Right lobe of liver (tissue), 4 donors: Measurements from ENCODE around the gene MFN2.

Source experiments
- POLR2A ChIP-seq: fragments of 450-650 bp; IDR thresholded peaks from one replicate; pipeline ENCODE4 v1.6.1; 2017; ENCODE audit warnings: antibody characterized with exemption, mild to moderate bottlenecking
- TF ChIP-seq, protein P1 (sequence below), 4 donors: fragments of 200-600 bp in 3 of 4; fragments of 450-650 bp in 1 of 4; IDR thresholded peaks; one replicate each; pipeline versions ENCODE4 v1.5.1 to v1.8.0; 2016 to 2022; ENCODE audit warnings: antibody characterized with exemption in 4 of 4, mild to moderate bottlenecking in 2 of 4
- donor health status: DM: no; HTN: no; CAD: no.
- donor health status: DM: no; HTN: no; CAD: no.
- donor health status: DM: no; HTN: yes; CAD: no.

DNA sequence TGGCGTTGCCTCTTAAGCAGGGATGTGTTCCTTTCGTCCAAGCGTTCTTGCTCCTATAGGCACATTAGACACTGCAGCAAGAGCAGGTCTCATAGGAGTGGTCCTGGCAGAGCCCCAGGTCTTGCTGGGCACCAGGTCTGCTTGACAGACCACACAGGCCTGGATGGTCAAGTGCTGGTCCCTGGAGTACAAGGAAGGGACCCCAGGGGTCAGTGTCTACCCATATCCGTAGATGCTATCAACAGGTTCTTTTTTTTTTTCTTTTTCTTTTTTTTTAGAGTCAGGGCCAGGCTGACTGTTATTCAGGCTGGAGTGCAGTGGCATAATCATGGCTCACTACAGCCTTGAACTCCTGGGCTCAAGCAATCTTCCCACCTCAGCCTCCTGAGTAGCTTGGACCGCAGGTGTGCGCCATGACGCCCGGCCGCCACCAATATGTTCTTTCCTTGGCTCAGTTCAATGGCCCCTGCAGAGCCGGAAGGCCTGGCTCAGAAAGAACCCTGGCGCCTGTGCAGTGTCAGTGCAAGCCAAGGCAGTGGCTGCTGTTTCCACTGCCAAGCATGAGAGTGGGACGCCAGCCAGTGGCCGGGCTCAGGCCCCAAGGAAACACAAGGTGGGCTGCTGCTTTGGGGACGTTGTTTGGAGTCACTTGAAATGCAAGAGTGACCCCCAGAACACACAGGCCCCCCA lies 72.9 kb downstream of the MFN2 start:
- TF ChIP-seq, protein P1, sequence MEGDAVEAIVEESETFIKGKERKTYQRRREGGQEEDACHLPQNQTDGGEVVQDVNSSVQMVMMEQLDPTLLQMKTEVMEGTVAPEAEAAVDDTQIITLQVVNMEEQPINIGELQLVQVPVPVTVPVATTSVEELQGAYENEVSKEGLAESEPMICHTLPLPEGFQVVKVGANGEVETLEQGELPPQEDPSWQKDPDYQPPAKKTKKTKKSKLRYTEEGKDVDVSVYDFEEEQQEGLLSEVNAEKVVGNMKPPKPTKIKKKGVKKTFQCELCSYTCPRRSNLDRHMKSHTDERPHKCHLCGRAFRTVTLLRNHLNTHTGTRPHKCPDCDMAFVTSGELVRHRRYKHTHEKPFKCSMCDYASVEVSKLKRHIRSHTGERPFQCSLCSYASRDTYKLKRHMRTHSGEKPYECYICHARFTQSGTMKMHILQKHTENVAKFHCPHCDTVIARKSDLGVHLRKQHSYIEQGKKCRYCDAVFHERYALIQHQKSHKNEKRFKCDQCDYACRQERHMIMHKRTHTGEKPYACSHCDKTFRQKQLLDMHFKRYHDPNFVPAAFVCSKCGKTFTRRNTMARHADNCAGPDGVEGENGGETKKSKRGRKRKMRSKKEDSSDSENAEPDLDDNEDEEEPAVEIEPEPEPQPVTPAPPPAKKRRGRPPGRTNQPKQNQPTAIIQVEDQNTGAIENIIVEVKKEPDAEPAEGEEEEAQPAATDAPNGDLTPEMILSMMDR (IDR thresholded peaks at IDR 0.05) = no peak
- no peak for TF ChIP-seq POLR2A
